ENCODE results near the gene CPNE5.
"Not testable (repeated sequence)": the region's sequence is repeated elsewhere in the genome, so short reads cannot be mapped to it uniquely, and the experiment has no call there.

The CPNE5 gene

DNA sequence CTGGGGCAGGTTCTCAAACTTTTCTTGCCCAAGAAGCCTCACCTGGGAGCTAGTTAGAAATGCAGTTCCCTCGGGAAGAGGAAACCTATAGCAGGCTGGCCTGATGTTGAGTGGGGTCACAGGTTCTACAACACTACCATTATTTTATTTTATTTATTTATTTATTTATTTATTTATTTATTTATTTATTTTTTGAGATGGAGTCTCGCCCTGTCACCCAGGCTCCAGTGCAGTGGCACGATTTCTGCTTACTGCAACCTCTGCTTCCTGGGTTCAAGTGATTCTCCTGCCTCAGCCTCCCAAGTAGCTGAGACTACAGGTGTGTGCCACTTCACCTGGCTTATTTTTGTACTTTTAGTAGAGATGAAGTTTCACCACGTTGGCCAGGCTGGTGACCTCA, 115.3 kb downstream of the CPNE5 start:
- DNase-seq (ENCODE audit: low spot score) = not testable (repeated sequence)

GRCh38 chr6:36722879-36723278, 116.4 kb downstream of the CPNE5 start:
- no peak for DNase-seq (ENCODE audit: low spot score)

- no peak for DNase-seq (ENCODE audit: low spot score)
These were observed 116.9 kb downstream of the CPNE5 start for GRCh38 chr6:36722365-36722764.

DNA sequence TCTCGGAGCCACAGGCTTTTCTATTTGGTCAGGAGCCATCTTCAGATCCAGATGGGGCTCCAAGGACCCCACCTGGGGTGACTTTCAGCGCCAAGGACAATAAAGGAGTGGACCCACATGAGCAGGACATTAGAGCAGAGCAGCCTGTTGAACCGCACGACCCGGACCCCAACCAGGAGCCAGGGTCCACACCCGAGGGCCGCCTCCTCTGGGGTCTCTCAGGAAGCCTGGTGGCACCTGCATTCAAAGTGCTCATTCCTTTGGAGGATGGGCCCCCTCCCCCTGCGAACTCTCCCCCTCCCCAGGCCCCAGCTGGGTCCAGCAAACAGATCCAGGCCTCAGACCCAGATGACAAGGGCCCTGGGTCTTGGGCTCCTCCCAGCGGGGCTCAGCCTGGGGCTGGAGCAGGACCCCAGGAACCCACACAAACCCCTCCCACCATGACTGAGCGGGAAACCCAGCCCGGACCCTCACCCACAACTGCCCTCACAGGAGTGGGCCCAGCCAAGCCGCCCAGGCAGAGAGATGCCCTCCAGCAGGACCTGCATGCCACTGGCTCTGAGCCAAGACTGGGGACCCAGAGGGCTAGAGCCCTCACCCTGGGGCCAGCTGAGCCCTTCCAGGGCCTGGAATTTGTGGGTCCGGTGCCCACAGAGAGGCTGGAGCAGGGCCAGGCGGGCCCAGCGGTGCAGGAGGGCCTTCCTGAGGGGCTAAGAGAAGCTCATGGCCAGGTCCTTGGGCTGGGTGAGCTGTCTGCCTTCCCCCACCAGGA, 117.7 kb downstream of the CPNE5 start:
- no peak for DNase-seq (ENCODE audit: low spot score)

DNA sequence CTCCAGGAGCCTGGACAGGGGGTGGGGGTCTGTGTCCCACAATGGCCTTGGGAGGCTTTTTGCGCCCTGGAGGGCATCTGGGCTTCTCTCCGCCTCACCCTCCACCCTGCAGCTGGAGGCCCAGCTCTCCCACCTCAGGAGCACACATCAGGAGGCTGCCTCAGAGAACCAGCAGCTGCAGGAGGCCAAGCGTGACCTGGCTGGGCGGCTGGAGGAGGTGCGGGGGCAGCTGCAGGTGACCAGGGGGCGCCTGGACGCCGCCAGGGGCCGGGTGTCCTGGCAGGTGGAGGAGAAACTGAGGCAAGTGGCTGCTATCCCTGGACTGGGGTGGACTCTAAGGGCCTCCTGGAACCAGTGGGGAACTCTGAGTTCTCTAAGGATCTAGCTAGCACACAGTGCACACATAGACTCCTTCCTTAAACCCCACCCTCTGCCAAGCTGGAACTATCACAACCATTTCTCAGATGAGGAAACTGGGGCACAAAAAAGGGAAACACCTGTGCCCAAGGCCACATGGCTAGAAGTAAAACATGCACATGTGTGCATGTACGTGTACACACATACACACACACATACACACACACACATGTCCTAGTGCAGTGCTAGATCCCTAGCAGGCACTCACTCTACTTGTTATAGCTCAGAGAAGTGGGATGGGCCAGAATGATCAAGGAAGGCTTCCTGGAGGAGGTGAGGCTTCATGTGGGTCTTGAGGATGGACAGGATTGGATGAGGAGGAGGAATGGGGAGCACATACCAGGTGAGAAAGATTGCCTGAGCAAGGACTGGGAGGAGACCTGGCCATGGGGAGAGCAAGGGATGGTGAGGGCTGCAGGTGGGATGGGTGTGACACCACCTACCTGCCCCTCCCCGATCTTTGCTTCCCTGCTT, 118.7 kb downstream of the CPNE5 start:
- no peak for DNase-seq (ENCODE audit: low spot score)

- no peak for DNase-seq (ENCODE audit: low spot score)
These were observed 120.1 kb downstream of the CPNE5 start for GRCh38 chr6:36719126-36719525.

DNA sequence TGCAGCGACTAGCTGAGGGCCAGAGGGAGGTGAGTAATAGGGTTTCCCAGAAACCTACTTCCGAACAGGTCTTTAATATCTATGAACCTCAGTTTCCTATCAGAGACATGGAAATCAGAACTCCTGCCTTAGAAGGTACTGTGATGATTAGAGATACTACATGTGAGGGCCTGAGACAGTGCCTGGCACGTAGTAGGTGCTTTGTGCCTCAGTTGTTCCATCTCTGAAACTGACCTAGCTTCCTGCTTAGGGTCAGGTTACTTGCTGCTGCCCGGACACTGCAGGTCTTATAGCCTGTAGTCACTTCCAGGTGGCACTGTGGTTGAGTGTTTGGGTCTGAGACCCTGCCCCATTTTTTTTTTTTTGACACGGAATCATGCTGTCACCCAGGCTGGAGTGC, 120.7 kb downstream of the CPNE5 start:
- no peak for DNase-seq (ENCODE audit: low spot score)

- no peak for DNase-seq (ENCODE audit: low spot score)
These were observed 121.2 kb downstream of the CPNE5 start for GRCh38 chr6:36717871-36718540.

DNA sequence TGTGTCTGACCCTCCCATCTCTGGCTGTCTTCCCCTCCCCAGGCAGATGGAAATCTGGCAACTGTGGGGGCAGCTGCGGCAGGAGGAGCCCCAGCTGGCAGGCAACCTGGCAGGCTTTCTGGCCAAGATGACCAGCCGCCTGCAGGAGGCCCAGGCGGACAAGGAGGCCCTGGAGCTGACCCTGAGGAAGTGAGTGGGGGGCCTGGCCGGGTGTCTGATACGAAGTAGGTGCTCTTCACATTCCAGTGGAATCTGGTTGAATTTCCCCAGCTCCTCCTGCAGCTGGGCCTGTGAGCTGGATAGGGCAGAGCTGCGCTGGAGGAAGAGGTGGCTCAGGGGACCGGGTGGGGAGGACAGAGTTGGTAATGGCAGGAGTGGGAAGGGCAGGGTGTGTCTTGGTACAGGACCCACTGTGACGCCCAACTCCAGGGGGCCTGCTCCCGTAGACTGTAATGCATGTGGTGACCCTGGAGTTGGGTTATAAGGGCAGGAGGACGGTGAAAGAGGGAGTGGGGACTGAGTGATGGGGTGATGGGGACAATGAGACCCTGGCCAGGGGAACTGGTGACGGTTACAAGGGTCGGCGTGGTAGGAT, 121.9 kb downstream of the CPNE5 start:
- no peak for DNase-seq (ENCODE audit: low spot score)

DNA sequence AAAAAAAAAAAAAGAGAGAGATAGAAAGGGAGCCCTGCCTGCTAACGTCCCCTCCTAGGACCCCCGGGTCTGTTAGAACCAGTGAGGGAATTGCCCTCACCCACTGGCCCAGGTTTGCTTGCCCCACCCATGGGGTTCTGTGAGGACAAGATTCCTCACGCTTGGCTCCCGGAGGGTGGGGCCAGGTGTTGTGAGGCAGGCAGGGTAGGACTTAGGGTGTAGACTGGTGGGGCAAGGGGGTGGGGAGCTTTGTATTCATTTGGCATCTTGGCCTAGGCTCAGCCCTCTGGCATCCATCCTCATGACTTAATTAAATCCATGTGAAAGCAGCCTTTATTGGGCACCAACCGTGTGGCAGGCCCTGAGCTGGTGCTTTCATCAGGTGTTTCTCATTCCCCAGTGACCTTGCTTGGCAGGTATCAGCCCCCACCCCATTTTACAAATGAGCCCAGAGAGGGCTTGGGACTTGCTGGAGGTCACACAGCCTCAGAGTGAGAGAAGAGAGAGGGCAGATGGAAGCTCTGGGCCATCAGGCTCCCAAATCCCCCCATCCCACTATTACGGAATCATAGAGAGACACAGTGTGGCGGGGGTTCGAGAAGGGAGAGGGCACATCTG, 122.7 kb downstream of the CPNE5 start:
- no peak for DNase-seq (ENCODE audit: low spot score)

DNA sequence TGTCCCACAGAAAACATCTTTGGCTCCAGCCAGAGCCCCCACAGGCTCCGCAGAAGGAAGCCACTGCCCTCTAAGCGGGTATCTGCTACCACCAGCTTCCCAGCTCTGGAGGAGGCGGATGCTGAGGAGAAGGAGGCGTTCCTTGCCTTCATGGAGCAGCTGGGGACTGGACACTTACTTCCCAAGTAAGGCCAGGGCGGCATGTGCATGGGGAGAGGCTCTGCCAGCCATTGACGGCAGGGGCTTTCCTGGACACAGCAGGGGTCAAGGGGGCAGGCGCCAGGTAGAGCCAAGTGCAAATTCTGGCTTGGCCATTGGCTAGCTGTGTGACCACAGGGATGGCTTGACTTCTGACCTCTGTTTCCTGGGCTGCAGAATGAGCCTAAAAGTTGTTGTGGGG, 123.8 kb downstream of the CPNE5 start:
- no peak for DNase-seq (ENCODE audit: low spot score)

DNA sequence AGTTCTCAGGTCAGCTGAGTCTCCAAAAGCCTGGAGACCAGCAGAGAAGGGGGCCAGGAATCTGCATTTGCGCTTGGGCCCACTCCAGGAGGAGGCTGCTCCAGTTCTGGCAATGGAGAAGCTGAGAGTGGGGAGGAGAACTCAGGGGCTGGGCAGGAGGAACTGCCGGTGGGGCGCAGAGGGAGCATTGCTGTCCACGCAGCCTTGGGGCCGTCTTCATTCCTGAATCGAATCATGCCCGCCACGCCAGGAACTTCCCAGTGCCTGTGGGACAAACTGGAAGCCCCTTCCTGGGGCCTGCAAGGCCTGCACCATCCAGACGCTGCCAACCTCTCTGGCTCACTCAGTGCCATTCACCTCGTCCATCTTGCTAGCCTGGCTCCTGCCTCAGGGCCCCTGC, 124.7 kb downstream of the CPNE5 start:
- DNase-seq (ENCODE audit: low spot score) = no peak

GRCh38 chr6:36713846-36714245, 125.4 kb downstream of the CPNE5 start:
- DNase-seq (ENCODE audit: low spot score) = no peak

GRCh38 chr6:36712816-36713215, 126.4 kb downstream of the CPNE5 start:
- no peak for DNase-seq (ENCODE audit: low spot score)

- no peak for DNase-seq (ENCODE audit: low spot score)
These were observed 132.9 kb downstream of the CPNE5 start for GRCh38 chr6:36706339-36706738.

- DNase-seq (ENCODE audit: low spot score) = not testable (repeated sequence)
These were observed 134.2 kb downstream of the CPNE5 start for GRCh38 chr6:36704961-36705577.

DNA sequence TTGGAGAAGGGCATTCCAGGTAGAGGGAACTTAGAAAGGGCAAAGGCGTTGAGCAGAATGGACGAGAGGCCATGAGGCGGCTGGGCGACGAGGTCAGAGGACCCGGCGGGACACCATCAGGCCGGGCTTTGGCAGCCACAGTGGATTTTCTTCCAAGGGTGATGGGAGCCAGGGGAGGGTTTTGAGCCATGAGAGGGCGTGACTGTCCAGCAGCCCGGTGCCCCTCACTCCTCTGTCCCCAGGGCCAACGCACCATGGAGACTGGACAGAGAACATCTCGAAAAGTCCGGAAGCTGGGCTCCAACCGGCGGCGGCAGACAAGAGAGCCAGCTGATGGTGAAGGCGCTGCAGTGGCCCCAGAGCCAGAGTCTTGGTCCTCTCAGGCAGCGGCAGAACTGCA, 135.3 kb downstream of the CPNE5 start:
- DNase-seq (ENCODE audit: low spot score) = no peak

- no peak for DNase-seq (ENCODE audit: low spot score)
These were observed 136.1 kb downstream of the CPNE5 start for GRCh38 chr6:36703081-36703606.

GRCh38 chr6:36702656-36703055, 136.6 kb downstream of the CPNE5 start:
- DNase-seq (ENCODE audit: low spot score) = no peak

GRCh38 chr6:36701401-36701991, 137.7 kb downstream of the CPNE5 start:
- no peak for DNase-seq (ENCODE audit: low spot score)

GRCh38 chr6:36700831-36701230, 138.4 kb downstream of the CPNE5 start:
- no peak for DNase-seq (ENCODE audit: low spot score)
